Ovary (tissue), 9 donors: ENCODE data around the gene NRXN3. TPM values are rescaled to one million over a fixed set of nuclear protein-coding genes. Genes with fewer than 3 reads are reported as not detected.

Source experiments
- DNase-seq, 5 donors: peaks; one replicate each; pipeline ENCODE4 v3.0.0-alpha.2; 2019 to 2020
- H3K27ac ChIP-seq, 2 donors: fragments of 200-600 bp; one replicate each; pipeline versions ENCODE4 v1.5.1 to v1.8.0; 2019 to 2022
- H3K27me3 ChIP-seq: fragments of 200-600 bp; one replicate; pipeline ENCODE4 v1.8.0; 2022
- H3K36me3 ChIP-seq: fragments of 200-600 bp; sonication (generic); one replicate; pipeline ENCODE4 v1.5.1; 2019
- H3K4me1 ChIP-seq: one replicate; pipeline ENCODE4 v1.8.1; 2013; ENCODE audit warnings: mild to moderate bottlenecking, moderate library complexity; ENCODE audit not compliant: insufficient read depth
- H3K4me3 ChIP-seq: fragments of 200-600 bp; sonication (generic); one replicate; pipeline ENCODE4 v1.5.1; 2017
- H3K9me3 ChIP-seq, 2 donors: fragments of 200-600 bp in 1 of 2; sonication (generic) in 1 of 2; one replicate each; pipeline versions ENCODE4 v1.5.1 to v1.8.1; 2013 to 2019; ENCODE audit warnings: mild to moderate bottlenecking in 1 of 2, moderate library complexity in 1 of 2
- EP300 ChIP-seq: sonication (generic); formaldehyde crosslinking; IDR thresholded peaks from one replicate; pipeline ENCODE4 v1.6.1; 2017; ENCODE audit warnings: antibody characterized with exemption
- POLR2A ChIP-seq: fragments of 450-650 bp; IDR thresholded peaks from one replicate; pipeline ENCODE4 v1.6.1; 2017; ENCODE audit warnings: antibody characterized with exemption, mild to moderate bottlenecking, moderate library complexity
- WGBS, 3 donors: extraction: QIAGEN DNeasy Blood & Tissue Kit in 1 of 3; methylation state at CpG; one replicate each; pipeline versions ENCODE4 v1.1.5 to v1.1.7; 2013 to 2017; 5-methylcytosine and 5-hydroxymethylcytosine counted together
- intact Hi-C, 4 donors: fragments of 100-400 bp; cut with DNase I; formaldehyde crosslinking; loops; one replicate each; pipeline versions ENCODE4 v1.11.0 to v1.15.1; 2022 to 2023
- polyA plus RNA-seq, 2 donors: library from polyadenylated mRNA; stranded (reverse); fragments of 200-250 nt in 1 of 2; fragments of 350-450 nt in 1 of 2; fragmentation: Illumina TruSeq in 1 of 2; extraction: RNeasy Lipid Tissue Mini Kit (QIAGEN cat#74804) in 1 of 2; gene quantifications; one replicate each; pipeline ENCODE4 v1.2.3, GENCODE V29; 2013 to 2014
- total RNA-seq, 7 donors: library from RNA; depleted of rRNA in 2 of 7; stranded (reverse); fragments of >200 nt in 2 of 7; fragmentation: NEBNext Ultra II Directional in 3 of 7; extraction: Animal tissue kit (Norgen Biotek cat#: 25700) in 3 of 7; gene quantifications; one replicate each; pipeline versions ENCODE4 v1.1.0 to v1.2.4, GENCODE V29; 2016 to 2023
- TF ChIP-seq, protein P1 (sequence below), 3 donors: fragments of 450-650 bp in 2 of 3; fragments of 200-600 bp in 1 of 3; IDR thresholded peaks; one replicate each; pipeline versions ENCODE4 v1.5.1 to v1.8.0; 2016 to 2022; ENCODE audit warnings: antibody characterized with exemption in 3 of 3, mild to moderate bottlenecking in 1 of 3
- donor health status: DM: no; HTN: no; CAD: no; lungs with moderate emphysema.
- donor health status: DM: no; HTN: no; CAD: no.
- donor health status: Bipolar disorder and iron deficiency.
- donor health status: DM: yes; HTN: yes; CAD: no.
- donor health status: DM: no; HTN: no; CAD: no.
- donor health status: DM: yes; HTN: yes; CAD: no.

NRXN3 gene
- total and polyA plus RNA-seq, 9 donors: 0.28 to 6.2 (median 0.82) TPM

GRCh38 chr14:78228702-78229327 is 58.6 kb downstream of the NRXN3 start:
- 29 to 49% (median 33%) methylated on average over 3 of the region's 3 CpGs for WGBS, 3 donors
- no peak for DNase-seq
- intact Hi-C loops: no loop called here

GRCh38 chr14:78232231-78233000 is 62.2 kb downstream of the NRXN3 start:
- no peak overlapping the region for H3K27ac ChIP-seq
- WGBS, 3 donors: 23 to 36% (median 29%) methylated on average over 5 of the region's 5 CpGs
- no peak overlapping the region for H3K4me3 ChIP-seq
- intact Hi-C loops: no loop called here
- H3K9me3 ChIP-seq: no peaks in the 10 kb centered on the region
- TF ChIP-seq POLR2A: no peak
- H3K36me3 ChIP-seq: no peaks in the 10 kb centered on the region
- no peaks in the 10 kb centered on the region for H3K27me3 ChIP-seq
- DNase-seq: no peak
- no peaks in the 10 kb centered on the region for H3K4me1 ChIP-seq

More at GRCh38 chr14:78228702-78229327, 58.6 kb downstream of the NRXN3 start:
- Histone ChIP-seq H3K27me3 (no peaks in the 10 kb centered on the region), H3K9me3 (no peaks in the 10 kb centered on the region), H3K4me1 (no peaks in the 10 kb centered on the region), H3K27ac (no peak overlapping the region), H3K36me3 (no peaks in the 10 kb centered on the region), H3K4me3 (no peak overlapping the region)
- TF ChIP-seq POLR2A (no peak), EP300 (no peak)
- TF ChIP-seq, protein P1, sequence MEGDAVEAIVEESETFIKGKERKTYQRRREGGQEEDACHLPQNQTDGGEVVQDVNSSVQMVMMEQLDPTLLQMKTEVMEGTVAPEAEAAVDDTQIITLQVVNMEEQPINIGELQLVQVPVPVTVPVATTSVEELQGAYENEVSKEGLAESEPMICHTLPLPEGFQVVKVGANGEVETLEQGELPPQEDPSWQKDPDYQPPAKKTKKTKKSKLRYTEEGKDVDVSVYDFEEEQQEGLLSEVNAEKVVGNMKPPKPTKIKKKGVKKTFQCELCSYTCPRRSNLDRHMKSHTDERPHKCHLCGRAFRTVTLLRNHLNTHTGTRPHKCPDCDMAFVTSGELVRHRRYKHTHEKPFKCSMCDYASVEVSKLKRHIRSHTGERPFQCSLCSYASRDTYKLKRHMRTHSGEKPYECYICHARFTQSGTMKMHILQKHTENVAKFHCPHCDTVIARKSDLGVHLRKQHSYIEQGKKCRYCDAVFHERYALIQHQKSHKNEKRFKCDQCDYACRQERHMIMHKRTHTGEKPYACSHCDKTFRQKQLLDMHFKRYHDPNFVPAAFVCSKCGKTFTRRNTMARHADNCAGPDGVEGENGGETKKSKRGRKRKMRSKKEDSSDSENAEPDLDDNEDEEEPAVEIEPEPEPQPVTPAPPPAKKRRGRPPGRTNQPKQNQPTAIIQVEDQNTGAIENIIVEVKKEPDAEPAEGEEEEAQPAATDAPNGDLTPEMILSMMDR (IDR thresholded peaks at IDR 0.05): no peak

DNA sequence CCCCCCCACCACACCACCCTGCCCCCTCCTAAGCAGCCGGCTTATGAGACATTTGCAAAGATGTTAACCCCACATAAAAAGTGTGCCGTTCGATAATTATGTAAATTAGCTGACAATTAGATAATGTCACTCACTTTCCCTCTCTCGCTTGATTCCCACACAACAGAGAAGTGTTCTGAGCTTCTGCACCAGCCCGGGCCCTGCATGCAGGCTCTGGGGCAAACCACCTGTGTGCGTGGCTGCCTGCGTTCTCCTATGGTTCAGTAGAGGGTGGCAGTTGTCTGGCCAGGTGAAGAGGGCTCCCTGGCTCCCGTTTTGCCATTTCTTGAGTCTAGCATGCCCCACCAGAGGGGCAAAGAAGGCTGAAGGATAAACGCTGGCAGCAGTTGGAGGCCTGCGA is 68.0 kb downstream of the NRXN3 start:
- no peaks in the 10 kb centered on the region for H3K9me3 ChIP-seq
- H3K4me3 ChIP-seq: no peak overlapping the region
- no peaks in the 10 kb centered on the region for H3K36me3 ChIP-seq
- intact Hi-C loops: no loop called here
- WGBS, 3 donors: 79 to 86% (median 83%) methylated on average over 10 of the region's 10 CpGs
- no peaks in the 10 kb centered on the region for H3K4me1 ChIP-seq
- no peaks in the 10 kb centered on the region for H3K27me3 ChIP-seq
- DNase-seq: no peak
- TF ChIP-seq, protein P1 (IDR thresholded peaks at IDR 0.05): no peak
- TF ChIP-seq POLR2A (no peak), EP300 (no peak)
- H3K27ac ChIP-seq: no peak overlapping the region

DNA sequence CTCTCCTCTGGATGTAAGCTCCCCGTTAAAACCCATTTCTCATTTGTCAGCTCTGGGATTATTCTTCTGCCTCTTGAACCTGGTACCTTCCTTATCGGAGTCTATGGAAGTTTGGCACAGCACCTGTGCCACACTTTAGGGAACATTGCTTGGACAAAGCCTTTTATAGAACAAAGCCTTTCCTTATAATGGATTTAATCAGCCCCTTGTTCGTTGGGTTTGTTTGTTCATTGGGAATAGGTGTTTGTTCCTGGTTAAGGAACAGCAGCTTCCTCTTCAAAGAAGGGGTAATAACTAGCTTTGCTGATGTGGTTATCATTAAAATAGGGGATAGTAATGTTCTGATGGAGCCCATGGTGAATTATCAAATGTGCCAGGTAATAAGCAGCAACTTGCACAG is 70.4 kb downstream of the NRXN3 start:
- Histone ChIP-seq H3K27me3 (no peaks in the 10 kb centered on the region), H3K4me1 (no peaks in the 10 kb centered on the region), H3K9me3 (no peaks in the 10 kb centered on the region), H3K27ac (no peak overlapping the region), H3K36me3 (no peaks in the 10 kb centered on the region), H3K4me3 (no peak overlapping the region)
- TF ChIP-seq EP300: no peak
- TF ChIP-seq, protein P1 (IDR thresholded peaks at IDR 0.05): no peak
- no peak for TF ChIP-seq POLR2A
- intact Hi-C loops: no loop called here
- 79 to 85% (median 81%) methylated on average over 3 of the region's 3 CpGs for WGBS, 3 donors
- no peak for DNase-seq

- WGBS, 3 donors: 26 to 32% (median 30%) methylated on average over 5 of the region's 5 CpGs
- H3K27me3 ChIP-seq: no peaks in the 10 kb centered on the region
- no peak for DNase-seq
- no peaks in the 10 kb centered on the region for H3K9me3 ChIP-seq
- H3K27ac ChIP-seq: no peak overlapping the region
- TF ChIP-seq, protein P1 (IDR thresholded peaks at IDR 0.05): no peak
- TF ChIP-seq EP300 (no peak), POLR2A (no peak)
- H3K4me1 ChIP-seq: no peaks in the 10 kb centered on the region
- H3K36me3 ChIP-seq: no peaks in the 10 kb centered on the region
- intact Hi-C loops: no loop called here
- no peak overlapping the region for H3K4me3 ChIP-seq
Observed at GRCh38 chr14:78242086-78242485, 71.9 kb downstream of the NRXN3 start.
